Measurements from ENCODE around the gene FAM193A.

The FAM193A gene

DNA sequence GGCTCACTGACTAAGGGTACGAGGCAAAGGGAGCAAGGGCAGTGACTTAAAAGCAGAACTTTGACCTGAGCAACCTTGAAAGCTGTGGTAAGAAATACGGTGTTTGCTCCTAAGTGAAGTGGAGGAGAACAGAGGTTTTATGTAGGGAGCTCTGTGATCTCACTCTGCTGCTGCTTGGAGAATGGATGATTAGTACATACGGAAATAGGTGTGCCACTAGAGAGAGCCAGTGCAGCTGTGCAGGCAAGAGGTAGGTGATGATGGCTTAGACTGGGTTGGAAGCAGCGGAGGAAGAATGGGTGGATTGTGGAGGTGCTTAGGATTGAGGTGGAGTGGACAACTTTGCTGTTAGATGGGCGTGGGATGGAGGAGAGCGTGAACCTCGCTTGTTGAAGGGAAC is 85.0 kb downstream of the FAM193A start:
- TF ChIP-seq, protein P1, sequence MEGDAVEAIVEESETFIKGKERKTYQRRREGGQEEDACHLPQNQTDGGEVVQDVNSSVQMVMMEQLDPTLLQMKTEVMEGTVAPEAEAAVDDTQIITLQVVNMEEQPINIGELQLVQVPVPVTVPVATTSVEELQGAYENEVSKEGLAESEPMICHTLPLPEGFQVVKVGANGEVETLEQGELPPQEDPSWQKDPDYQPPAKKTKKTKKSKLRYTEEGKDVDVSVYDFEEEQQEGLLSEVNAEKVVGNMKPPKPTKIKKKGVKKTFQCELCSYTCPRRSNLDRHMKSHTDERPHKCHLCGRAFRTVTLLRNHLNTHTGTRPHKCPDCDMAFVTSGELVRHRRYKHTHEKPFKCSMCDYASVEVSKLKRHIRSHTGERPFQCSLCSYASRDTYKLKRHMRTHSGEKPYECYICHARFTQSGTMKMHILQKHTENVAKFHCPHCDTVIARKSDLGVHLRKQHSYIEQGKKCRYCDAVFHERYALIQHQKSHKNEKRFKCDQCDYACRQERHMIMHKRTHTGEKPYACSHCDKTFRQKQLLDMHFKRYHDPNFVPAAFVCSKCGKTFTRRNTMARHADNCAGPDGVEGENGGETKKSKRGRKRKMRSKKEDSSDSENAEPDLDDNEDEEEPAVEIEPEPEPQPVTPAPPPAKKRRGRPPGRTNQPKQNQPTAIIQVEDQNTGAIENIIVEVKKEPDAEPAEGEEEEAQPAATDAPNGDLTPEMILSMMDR (IDR thresholded peaks at IDR 0.05; ENCODE audit: control insufficient read depth, insufficient read depth, low read depth, low read length, missing control alignments): no peak
- H3K4me3 ChIP-seq (ENCODE audit: control insufficient read depth, low read depth, low read length): no peak overlapping the region
- no peak for DNase-seq (ENCODE audit: low read depth)

DNA sequence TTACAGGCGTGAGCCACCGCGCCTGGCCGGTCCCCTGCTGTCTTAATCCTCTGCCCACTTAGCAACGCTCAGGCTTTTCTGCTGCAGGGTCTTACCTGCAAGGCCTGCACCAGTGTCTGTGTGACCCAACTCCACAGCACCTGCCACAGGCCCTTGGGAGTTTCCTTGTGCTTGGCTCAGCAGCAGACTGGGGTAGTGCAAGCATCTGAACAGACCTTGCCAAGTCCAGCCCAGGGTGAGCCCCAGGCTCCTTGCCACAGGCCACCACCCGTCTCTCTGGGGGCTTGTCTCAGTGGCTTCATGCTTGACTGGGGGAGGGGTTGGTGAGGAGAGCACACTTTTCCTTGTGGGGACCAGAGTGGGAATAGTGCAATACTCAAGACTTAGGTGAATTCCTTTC is 87.0 kb downstream of the FAM193A start:
- no peak overlapping the region for H3K4me3 ChIP-seq (ENCODE audit: control insufficient read depth, low read depth, low read length)
- TF ChIP-seq, protein P1 (IDR thresholded peaks at IDR 0.05; ENCODE audit: control insufficient read depth, insufficient read depth, low read depth, low read length, missing control alignments): no peak
- DNase-seq (ENCODE audit: low read depth): no peak

GRCh38 chr4:2624782-2625530 is 88.5 kb downstream of the FAM193A start:
- H3K4me3 ChIP-seq (ENCODE audit: control insufficient read depth, low read depth, low read length): no peak overlapping the region
- DNase-seq (ENCODE audit: low read depth): no peak
- TF ChIP-seq, protein P1 (IDR thresholded peaks at IDR 0.05; ENCODE audit: control insufficient read depth, insufficient read depth, low read depth, low read length, missing control alignments): no peak

DNA sequence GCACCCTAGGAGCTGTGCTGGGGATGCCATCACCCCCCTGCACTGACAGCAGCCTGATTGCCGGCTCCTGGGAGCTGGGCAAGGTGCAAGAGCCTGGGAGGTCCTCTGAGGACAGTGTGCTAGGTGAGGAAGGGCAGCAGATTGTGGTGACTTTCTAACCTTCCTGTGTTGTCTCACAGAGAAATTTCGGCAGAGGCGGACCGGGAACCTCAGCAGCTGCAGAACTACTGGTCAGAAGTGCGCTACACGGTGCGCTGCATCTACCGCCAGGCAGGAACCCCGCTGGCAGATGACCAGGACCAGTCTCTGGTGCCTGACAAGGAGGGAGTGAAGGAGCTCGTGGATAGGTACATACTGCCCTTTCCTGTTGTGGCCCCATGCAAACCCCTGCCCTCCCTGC is 89.8 kb downstream of the FAM193A start:
- no peak for DNase-seq (ENCODE audit: low read depth)
- TF ChIP-seq, protein P1 (IDR thresholded peaks at IDR 0.05; ENCODE audit: control insufficient read depth, insufficient read depth, low read depth, low read length, missing control alignments): no peak
- no peak overlapping the region for H3K4me3 ChIP-seq (ENCODE audit: control insufficient read depth, low read depth, low read length)

- TF ChIP-seq, protein P1 (IDR thresholded peaks at IDR 0.05; ENCODE audit: control insufficient read depth, insufficient read depth, low read depth, low read length, missing control alignments): no peak
- no peak overlapping the region for H3K4me3 ChIP-seq (ENCODE audit: control insufficient read depth, low read depth, low read length)
- DNase-seq (ENCODE audit: low read depth): no peak
Measured at GRCh38 chr4:2630556-2631273, 94.3 kb downstream of the FAM193A start.

- TF ChIP-seq, protein P1 (IDR thresholded peaks at IDR 0.05; ENCODE audit: control insufficient read depth, insufficient read depth, low read depth, low read length, missing control alignments): no peak
- H3K4me3 ChIP-seq (ENCODE audit: control insufficient read depth, low read depth, low read length): no peak overlapping the region
- no peak for DNase-seq (ENCODE audit: low read depth)
Measured at GRCh38 chr4:2634014-2634413, 97.6 kb downstream of the FAM193A start.

All from AG09309 (cell line).